HCT116 (cell line): Measurements from ENCODE around the gene FAF2.

ENCODE experiments used
- CEBPB ChIP-seq: IDR thresholded peaks from 2 replicates; pipeline ENCODE4 v1.6.1; 2012; ENCODE audit warnings: low read depth
- CTCF ChIP-seq, 3 experiments: fragments of 200-600 bp in 1 of 3; sonication (generic) in 1 of 3; IDR thresholded peaks in 2 of 3; conservative IDR thresholded peaks in 1 of 3; 2 replicates each; pipeline ENCODE4 v1.5.1; 2012 to 2017; ENCODE audit warnings: low read depth in 2 of 3, low read length in 2 of 3, antibody characterized with exemption in 1 of 3, borderline replicate concordance in 1 of 3, control low read depth in 1 of 3, mild to moderate bottlenecking in 1 of 3, mixed read lengths in 1 of 3, mixed run types in 1 of 3, moderate library complexity in 1 of 3; ENCODE audit not compliant: insufficient read depth in 1 of 3
- EGR1 ChIP-seq: IDR thresholded peaks from 2 replicates; pipeline ENCODE4 v1.6.1; 2012; ENCODE audit warnings: low read depth
- POLR2A ChIP-seq: IDR thresholded peaks from 2 replicates; pipeline ENCODE4 v1.7.0; 2011; ENCODE audit warnings: borderline replicate concordance; ENCODE audit not compliant: insufficient read depth, insufficient read length; ENCODE audit errors: extremely low read depth
- REST ChIP-seq: IDR thresholded peaks from 2 replicates; pipeline ENCODE4 v1.6.1; 2012; ENCODE audit warnings: low read depth

GRCh38 chr5:176401281-176402205 is 46.6 kb upstream of the FAF2 start:
- TF ChIP-seq CTCF (IDR thresholded peaks at IDR 0.05 in 2 of 3, conservative IDR thresholded peaks at IDR 0.05 in 1 of 3; ENCODE audit: borderline replicate concordance in 1 of 3, insufficient read depth in 1 of 3, low read depth in 2 of 3, low read length in 2 of 3) (no peak), EGR1 (no peak), CEBPB (no peak), REST (no peak), POLR2A (no peak)
